ENCODE data around the gene SHISA9.

DNA sequence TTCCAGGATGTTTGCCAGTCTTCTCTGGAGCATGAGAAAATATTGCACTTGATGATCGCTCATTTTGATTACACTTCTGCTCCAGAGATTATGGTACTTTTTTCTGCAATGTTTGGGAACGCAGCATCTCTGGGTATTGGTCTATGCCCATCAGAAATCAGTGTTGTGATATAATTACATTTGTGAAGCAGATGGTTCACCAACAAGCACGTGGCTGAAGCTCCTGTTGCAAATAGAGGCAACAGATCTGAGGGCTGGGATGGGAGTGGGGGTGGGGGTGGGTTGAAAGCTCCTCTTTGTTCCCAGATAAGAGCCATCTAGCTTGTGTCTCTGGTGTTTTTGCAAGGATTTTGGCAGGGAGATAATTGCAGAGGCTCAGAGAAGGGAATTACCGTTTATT lies 252.3 kb downstream of the SHISA9 start:
- TF ChIP-seq, protein P1, sequence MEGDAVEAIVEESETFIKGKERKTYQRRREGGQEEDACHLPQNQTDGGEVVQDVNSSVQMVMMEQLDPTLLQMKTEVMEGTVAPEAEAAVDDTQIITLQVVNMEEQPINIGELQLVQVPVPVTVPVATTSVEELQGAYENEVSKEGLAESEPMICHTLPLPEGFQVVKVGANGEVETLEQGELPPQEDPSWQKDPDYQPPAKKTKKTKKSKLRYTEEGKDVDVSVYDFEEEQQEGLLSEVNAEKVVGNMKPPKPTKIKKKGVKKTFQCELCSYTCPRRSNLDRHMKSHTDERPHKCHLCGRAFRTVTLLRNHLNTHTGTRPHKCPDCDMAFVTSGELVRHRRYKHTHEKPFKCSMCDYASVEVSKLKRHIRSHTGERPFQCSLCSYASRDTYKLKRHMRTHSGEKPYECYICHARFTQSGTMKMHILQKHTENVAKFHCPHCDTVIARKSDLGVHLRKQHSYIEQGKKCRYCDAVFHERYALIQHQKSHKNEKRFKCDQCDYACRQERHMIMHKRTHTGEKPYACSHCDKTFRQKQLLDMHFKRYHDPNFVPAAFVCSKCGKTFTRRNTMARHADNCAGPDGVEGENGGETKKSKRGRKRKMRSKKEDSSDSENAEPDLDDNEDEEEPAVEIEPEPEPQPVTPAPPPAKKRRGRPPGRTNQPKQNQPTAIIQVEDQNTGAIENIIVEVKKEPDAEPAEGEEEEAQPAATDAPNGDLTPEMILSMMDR (IDR thresholded peaks at IDR 0.05) = no peak
- TF ChIP-seq ZFX (IDR thresholded peaks at IDR 0.05; ENCODE audit: borderline replicate concordance) = no peak

Data from 22Rv1 (cell line).